HEK293 (cell line): ENCODE results near the gene LAMC2.

Experiments
- CTCF ChIA-PET: fragments of 350-600 bp; formaldehyde crosslinking; extraction: SDS; loops from one replicate; lab custom pipeline; 2021; ENCODE audit warnings: antibody characterized with exemption; lab: Yijun Ruan, JAX
- POLR2A ChIA-PET: fragments of 300-600 bp; formaldehyde crosslinking; extraction: SDS; loops from one replicate; lab custom pipeline; 2020; ENCODE audit warnings: antibody characterized with exemption, inconsistent platforms; lab: Yijun Ruan, JAX
- H3K27ac ChIP-seq: fragments of 200-500 bp; sonication (Bioruptor generic); 2 replicates; pipeline ENCODE4 v1.5.1; 2014; ENCODE audit warnings: low read depth, low read length, control low read depth, inconsistent platforms; ENCODE audit errors: extremely low read depth
- H3K36me3 ChIP-seq, 2 experiments: fragments of 200-500 bp in 1 of 2; sonication (Bioruptor generic) in 1 of 2; 1 replicate in 1 of 2; 2 replicates in 1 of 2; pipeline ENCODE4 v1.5.1; 2014 to 2017; ENCODE audit warnings: inconsistent platforms in 2 of 2, low read length in 2 of 2; ENCODE audit not compliant: control insufficient read depth in 2 of 2, insufficient read depth in 1 of 2
- H3K4me1 ChIP-seq: fragments of 200-500 bp; sonication (Bioruptor generic); 2 replicates; pipeline ENCODE4 v1.5.1; 2014; ENCODE audit warnings: mild to moderate bottlenecking, low read length, inconsistent platforms; ENCODE audit not compliant: control insufficient read depth, insufficient read depth
- H3K4me3 ChIP-seq: 2 replicates; pipeline ENCODE4 v1.5.1; 2011; ENCODE audit warnings: low read depth, mild to moderate bottlenecking, control low read depth, low read length, moderate library complexity
- H3K9me3 ChIP-seq: fragments of 200-500 bp; sonication (Bioruptor generic); 2 replicates; pipeline ENCODE4 v1.5.1; 2014; ENCODE audit warnings: low read depth, low read length, inconsistent platforms; ENCODE audit not compliant: control insufficient read depth, insufficient read depth
- ATF2 ChIP-seq: fragments of 450-650 bp; formaldehyde crosslinking; IDR thresholded peaks from 2 replicates; pipeline ENCODE4 v1.5.1; 2016; ENCODE audit warnings: missing biosample characterization, missing genetic modification characterization, low read depth
- HIC1 ChIP-seq: fragments of 450-650 bp; formaldehyde crosslinking; IDR thresholded peaks from 2 replicates; pipeline ENCODE4 v1.5.1; 2016; ENCODE audit warnings: missing biosample characterization, missing genetic modification characterization
- PRDM10 ChIP-seq: fragments of 450-650 bp; formaldehyde crosslinking; IDR thresholded peaks from 2 replicates; pipeline ENCODE4 v1.5.1; 2016; ENCODE audit warnings: missing biosample characterization, missing genetic modification characterization
- PRDM2 ChIP-seq: fragments of 450-650 bp; formaldehyde crosslinking; IDR thresholded peaks from 2 replicates; pipeline ENCODE4 v1.5.1; 2016; ENCODE audit warnings: missing biosample characterization, missing genetic modification characterization, borderline replicate concordance
- SP2 ChIP-seq: fragments of 450-650 bp; formaldehyde crosslinking; IDR thresholded peaks from 2 replicates; pipeline ENCODE4 v1.5.1; 2016; ENCODE audit warnings: missing biosample characterization, missing genetic modification characterization
- ZBTB44 ChIP-seq: fragments of 450-650 bp; IDR thresholded peaks from 2 replicates; pipeline ENCODE4 v1.5.1; 2018; ENCODE audit warnings: missing biosample characterization, mild to moderate bottlenecking, missing genetic modification characterization
- ZBTB8A ChIP-seq: fragments of 450-650 bp; formaldehyde crosslinking; IDR thresholded peaks from 2 replicates; pipeline ENCODE4 v1.5.1; 2016; ENCODE audit warnings: missing biosample characterization, missing genetic modification characterization
- ZFP37 ChIP-seq: fragments of 450-650 bp; formaldehyde crosslinking; IDR thresholded peaks from 2 replicates; pipeline ENCODE4 v1.5.1; 2016; ENCODE audit warnings: missing biosample characterization, missing genetic modification characterization
- ZNF223 ChIP-seq: fragments of 450-650 bp; formaldehyde crosslinking; IDR thresholded peaks from 2 replicates; pipeline ENCODE4 v1.5.1; 2016; ENCODE audit warnings: missing biosample characterization, missing genetic modification characterization
- ZNF24 ChIP-seq: fragments of 450-650 bp; formaldehyde crosslinking; IDR thresholded peaks from 2 replicates; pipeline ENCODE4 v1.5.1; 2016; ENCODE audit warnings: missing biosample characterization, missing genetic modification characterization
- ZNF366 ChIP-seq: fragments of 450-650 bp; formaldehyde crosslinking; conservative IDR thresholded peaks from 2 replicates; pipeline ENCODE4 v1.5.1; 2016; ENCODE audit warnings: missing biosample characterization, missing genetic modification characterization
- ZNF423 ChIP-seq: fragments of 450-650 bp; formaldehyde crosslinking; IDR thresholded peaks from 2 replicates; pipeline ENCODE4 v1.5.1; 2016; ENCODE audit warnings: missing biosample characterization, missing genetic modification characterization
- ZNF449 ChIP-seq: fragments of 450-650 bp; formaldehyde crosslinking; IDR thresholded peaks from 2 replicates; pipeline ENCODE4 v1.5.1; 2017; ENCODE audit warnings: missing biosample characterization, mild to moderate bottlenecking, missing genetic modification characterization, moderate library complexity
- ZNF629 ChIP-seq: fragments of 450-650 bp; formaldehyde crosslinking; IDR thresholded peaks from 2 replicates; pipeline ENCODE4 v1.5.1; 2017; ENCODE audit warnings: missing biosample characterization, missing genetic modification characterization
- ZNF843 ChIP-seq: fragments of 450-650 bp; formaldehyde crosslinking; IDR thresholded peaks from 2 replicates; pipeline ENCODE4 v1.5.1; 2016; ENCODE audit warnings: missing biosample characterization, missing genetic modification characterization

LAMC2 gene

GRCh38 chr1:183186841-183187240 is 777 bp downstream of the LAMC2 start (continued):
- TF ChIP-seq ZBTB44 (tag by site-specific recombination) (0 out of 2 replicates have a peak, but pooled peaks have one; percentile 41), ZBTB8A (no peak), ZNF843 (tag by site-specific recombination) (no peak), ZNF223 (no peak), SP2 (tag by site-specific recombination) (no peak)

GRCh38 chr1:183188240-183188639 is 2.2 kb downstream of the LAMC2 start:
- TF ChIP-seq PRDM2 (tag by site-specific recombination): no peak
- peak; percentile 28; the same call in 1 of the 2 replicates for TF ChIP-seq ZNF449 (tag by site-specific recombination)
- H3K36me3 ChIP-seq: no peaks in the 10 kb centered on the region
- POLR2A ChIA-PET: no interaction called here
- no peak overlapping the region for H3K4me3 ChIP-seq
- CTCF ChIA-PET: interaction anchor here (1.5 kb wide), 1 partner anchor 47 kb away, joined by 7 read pairs; no protein-coding TSS in a partner anchor
- H3K4me1 ChIP-seq: no peaks in the 10 kb centered on the region
- no peaks in the 10 kb centered on the region for H3K9me3 ChIP-seq
- no peak overlapping the region for H3K27ac ChIP-seq

GRCh38 chr1:183191833-183192232 is 5.8 kb downstream of the LAMC2 start:
- Histone ChIP-seq H3K27ac (no peak overlapping the region), H3K9me3 (no peaks in the 10 kb centered on the region), H3K4me3 (no peak overlapping the region), H3K4me1 (no peaks in the 10 kb centered on the region), H3K36me3 (no peaks in the 10 kb centered on the region)
- ChIA-PET CTCF (interaction anchor here (0.7 to 0.9 kb wide), 2 partner anchors 119 to 280 kb away, joined by 3 to 4 read pairs; no protein-coding TSS in a partner anchor), POLR2A (interaction anchor here (1.4 kb wide), 1 partner anchor 43 kb away, joined by 6 read pairs; no protein-coding TSS in a partner anchor)
- TF ChIP-seq ZNF366 (0 out of 2 replicates have a peak, but pooled peaks have one; percentile 14), PRDM10 (tag by site-specific recombination) (peak; percentile 10; the same call in 1 of the 2 replicates), HIC1 (tag by site-specific recombination) (0 out of 2 replicates have a peak, but pooled peaks have one; percentile 26), ATF2 (tag by site-specific recombination) (peak; percentile 70), ZNF423 (no peak), ZNF629 (tag by site-specific recombination) (peak; percentile 64), ZFP37 (tag by site-specific recombination) (no peak), ZNF24 (tag by site-specific recombination) (0 out of 2 replicates have a peak, but pooled peaks have one; percentile 28)
